Ramos (cell line): ENCODE measurements around the gene TAGLN.

ENCODE experiments used
- in situ Hi-C: fragments of 300-500 bp; cut with MboI; formaldehyde crosslinking; loops from one replicate; pipeline ENCODE4 v1.14.3; 2022; ENCODE audit warnings: low sequenced_read_pairs; ENCODE audit not compliant: unreplicated experiment

Gene TAGLN

DNA sequence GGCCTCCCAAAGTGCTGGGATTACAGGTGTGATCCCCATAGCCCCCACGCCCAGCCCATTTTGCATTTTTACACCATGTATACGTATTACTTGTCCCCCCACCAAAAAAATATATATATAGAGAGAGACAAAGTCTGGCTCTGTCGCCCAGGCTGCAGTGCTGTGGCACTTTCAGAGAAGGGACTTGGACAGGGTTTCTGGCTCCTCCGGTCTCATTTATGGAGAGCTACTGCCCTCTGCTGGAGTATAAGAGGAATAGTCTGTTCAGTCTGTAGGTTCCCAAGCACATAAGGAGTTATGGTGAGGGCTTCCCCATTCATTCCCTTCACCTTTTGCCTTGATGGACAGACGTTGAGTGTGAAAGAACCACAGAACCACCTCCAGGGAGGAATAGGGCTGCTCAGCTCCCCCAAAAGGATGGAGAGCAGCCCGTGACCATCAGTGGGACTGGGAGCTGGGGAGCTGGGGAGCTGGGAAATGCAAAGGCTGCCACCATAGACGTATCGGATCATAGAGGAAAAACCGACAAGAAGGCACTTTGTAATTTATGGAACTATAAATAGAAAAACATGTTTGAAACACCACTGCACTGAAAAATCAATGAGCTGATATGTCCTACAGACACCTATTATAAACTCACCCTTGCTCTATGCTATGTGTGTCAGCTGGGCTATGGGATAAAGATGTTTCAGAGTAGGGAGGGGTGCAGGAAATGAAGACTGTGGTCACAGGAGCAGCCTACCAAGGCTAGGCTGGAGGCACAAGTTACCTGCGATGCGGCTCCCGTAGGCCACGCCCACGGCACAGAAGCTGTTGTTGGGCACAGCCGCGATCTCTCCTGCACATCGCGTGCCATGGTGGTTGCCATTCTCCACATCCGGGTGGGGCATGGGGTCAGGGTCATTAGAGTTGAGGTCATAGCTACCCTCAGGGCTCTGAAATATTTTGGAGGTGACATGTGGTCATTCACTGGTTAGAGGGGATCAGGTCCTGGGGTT, 27.5 kb downstream of the TAGLN start:
- in situ Hi-C loops, result loop anchor here (5.0 kb wide), 1 partner anchor 44 kb away; no protein-coding TSS in a partner anchor

DNA sequence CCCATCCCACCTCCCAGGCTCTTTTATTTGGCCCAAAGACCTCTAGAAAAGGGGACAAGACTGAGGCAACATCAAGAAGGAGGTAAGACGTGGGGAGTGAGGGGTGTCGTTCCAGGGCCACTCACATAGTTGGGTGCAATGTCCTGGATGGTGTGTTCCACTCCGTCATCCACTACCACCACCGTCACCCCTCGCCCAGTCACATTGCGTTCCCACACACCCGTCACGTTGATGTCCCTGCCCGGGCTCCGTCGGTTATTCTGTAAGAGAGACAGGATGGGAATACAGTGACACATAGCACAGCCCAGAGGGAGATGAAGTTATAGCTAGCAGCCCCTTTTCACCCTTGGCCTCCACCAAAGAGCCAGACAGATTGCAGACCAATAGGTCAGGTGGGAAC, 28.9 kb downstream of the TAGLN start:
- in situ Hi-C loops, result loop anchor here (5.0 kb wide), 1 partner anchor 46 kb away; no protein-coding TSS in a partner anchor

DNA sequence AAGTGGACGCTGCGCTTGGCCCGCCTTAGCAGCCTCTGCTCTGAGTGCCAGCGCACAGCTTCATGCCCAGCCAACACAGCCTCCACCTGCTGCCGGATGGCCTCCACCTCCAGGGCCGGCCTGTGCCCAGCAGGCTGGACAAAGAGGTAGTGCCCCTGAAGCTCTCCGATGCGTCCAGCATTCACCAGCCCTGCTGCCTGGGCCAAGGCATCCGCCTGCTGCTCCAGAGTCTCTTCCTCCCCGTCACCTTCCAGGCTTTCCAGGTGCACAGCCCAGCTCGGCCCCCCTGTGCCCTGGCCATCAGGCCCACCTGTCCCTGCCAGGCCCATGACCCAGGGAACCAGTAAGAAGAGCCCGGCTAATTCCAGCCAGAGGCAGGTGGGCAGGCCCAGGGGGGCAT, 30.2 kb downstream of the TAGLN start:
- in situ Hi-C loops, result loop anchor here (5.0 kb wide), 1 partner anchor 47 kb away; no protein-coding TSS in a partner anchor

DNA sequence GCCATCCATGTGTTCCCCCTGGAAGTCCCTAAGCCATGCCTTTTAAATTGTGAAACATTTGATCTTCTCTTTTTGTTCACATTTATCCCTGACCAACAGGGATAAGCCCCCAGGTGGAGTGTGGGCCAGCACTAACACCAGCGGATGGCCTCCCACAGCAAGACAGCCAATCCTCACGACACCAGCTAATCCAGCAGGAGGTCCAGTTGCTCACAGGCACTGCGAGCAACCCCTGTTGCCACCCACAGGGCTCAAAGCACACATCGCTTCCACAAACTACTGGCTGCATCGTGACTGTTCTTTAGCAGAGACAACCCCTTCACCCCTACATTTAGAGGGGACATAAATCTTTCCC, 30.7 kb downstream of the TAGLN start:
- in situ Hi-C loops, result loop anchor here (5.0 kb wide), 1 partner anchor 48 kb away; no protein-coding TSS in a partner anchor

DNA sequence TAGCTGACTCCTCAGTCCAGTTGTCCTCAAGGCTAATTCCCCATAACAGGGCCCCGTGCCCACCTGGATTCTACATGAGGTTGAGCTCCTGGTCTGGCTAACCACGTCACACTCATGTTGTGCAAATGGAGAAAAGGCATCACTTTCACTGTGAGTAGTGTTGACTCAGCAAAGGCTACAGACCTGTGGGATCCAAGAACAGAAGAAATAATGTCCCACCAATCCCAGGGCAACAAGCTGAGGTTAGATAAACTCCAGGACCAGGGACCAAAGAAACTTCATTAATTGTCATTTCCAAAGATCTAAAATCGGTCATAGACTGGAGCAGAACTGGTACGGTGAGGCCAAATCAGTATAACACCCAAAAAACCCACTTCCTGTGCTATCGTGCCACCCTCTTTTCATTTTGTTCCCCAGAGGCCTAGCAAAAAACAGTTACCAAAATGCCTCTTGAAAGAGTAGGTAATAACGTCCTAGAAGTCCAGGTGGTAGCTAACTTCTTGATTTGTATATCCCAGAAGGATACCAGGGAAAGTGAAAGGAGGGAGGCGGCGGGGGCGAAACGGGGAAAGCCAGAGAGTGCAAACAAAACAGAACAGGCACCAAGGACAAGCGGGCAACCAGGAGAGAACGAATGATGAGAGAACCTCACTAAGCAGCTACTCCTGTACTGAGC, 31.3 kb downstream of the TAGLN start:
- in situ Hi-C loops, result no loop called here

DNA sequence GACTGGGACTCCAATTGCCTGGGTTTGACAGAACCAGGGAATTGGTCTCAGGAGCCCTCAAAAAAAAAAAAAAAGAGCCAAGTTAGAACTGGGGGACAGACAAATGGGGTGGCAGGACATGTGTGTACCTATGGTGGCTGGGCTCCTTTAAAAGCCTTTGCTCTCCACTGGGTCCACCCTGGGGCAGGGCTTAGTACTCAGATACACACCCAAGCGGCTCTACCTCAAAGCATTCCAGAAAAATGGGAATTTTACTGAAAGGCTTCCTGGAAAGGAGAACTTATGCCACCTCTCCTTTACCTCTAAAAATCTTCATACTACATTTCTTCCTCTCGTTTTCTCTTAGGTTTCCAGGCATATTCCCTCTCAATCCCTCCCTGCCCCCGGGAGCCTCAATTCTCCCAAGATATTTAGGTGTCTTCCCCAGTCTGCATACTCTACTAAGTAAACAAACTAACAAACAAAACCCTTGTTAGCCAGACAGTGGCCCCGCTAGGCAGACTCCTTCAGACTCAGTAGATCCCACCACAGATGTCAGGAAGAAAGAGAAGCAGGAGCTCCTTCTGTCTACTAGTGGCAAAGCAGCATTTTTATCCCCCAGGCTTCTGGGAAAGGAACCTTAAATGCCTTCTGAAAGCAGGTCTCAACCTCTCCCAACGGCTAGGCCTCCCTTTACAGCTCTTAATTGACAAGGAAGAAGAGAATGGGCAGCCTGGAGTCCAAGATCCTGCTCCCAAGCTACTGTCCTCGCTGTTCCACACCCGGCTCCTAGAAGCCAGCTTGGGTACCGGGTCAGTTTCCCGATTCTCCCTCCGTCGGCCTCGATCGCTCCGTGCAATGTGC, 32.0 kb downstream of the TAGLN start:
- in situ Hi-C loops, result no loop called here

DNA sequence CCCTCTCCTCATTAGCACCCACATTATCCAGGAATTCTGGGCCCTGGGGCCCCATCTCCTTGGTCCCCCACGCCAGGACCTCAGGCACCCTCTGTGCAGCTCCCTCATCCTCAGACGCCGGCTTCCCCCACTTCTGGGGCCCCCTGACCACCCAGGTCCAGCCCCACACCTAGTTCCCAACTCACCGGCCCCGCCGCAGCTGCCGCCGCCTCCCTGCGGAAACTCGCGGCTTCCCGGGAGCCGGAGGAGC, 32.6 kb downstream of the TAGLN start, which contains the start of gene PCSK7:
TSS of gene PCSK7 (minus strand) at position 232 of the 250 bp plus-strand sequence. CDS start 2,229 bp downstream, outside the sequence.
- in situ Hi-C loops, result no loop called here

DNA sequence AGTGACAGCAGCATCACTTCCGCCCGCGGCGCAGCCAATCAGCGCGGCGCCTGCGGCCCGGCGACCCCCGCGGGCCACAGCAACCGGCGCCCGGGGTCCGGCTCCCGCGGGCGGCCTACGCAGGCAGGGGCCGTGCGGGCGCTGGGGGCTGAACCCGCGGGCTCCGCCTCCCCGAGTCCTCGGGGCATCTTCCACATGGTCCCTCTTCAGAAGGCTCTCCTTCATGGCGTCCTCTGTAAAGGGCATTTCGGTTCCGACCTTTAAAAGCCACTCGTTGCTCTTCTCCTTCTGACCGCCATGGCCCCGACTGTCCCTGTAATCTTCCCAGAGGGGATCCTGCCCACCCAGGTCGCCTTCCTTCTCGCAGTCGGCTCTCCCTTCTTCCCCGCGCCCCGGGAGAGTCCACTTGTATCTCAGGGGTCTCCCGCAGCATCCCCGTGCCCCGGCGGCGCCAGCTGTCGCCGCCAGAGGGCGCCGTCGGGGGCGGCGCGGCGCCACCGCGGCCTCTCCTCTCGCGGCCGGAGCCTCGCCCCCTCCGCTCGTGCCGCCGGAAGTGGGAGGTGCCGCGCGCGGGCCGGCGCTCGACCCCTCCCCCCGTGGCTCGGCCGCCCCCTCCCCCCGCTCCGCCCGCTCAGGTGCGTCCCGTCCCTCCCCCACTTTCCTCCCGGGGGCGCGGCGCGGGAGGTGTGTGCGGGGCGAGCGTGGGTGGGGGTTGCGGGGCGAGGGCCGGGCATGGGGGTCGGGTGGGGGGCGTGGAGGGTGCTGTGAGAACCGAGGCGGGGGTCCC, 33.1 kb downstream of the TAGLN start, which contains the start of gene RNF214:
TSS of gene RNF214 (plus strand) at position 580 of the 787 bp plus-strand sequence. CDS start 1,602 bp downstream, outside the sequence.
- in situ Hi-C loops, result no loop called here

DNA sequence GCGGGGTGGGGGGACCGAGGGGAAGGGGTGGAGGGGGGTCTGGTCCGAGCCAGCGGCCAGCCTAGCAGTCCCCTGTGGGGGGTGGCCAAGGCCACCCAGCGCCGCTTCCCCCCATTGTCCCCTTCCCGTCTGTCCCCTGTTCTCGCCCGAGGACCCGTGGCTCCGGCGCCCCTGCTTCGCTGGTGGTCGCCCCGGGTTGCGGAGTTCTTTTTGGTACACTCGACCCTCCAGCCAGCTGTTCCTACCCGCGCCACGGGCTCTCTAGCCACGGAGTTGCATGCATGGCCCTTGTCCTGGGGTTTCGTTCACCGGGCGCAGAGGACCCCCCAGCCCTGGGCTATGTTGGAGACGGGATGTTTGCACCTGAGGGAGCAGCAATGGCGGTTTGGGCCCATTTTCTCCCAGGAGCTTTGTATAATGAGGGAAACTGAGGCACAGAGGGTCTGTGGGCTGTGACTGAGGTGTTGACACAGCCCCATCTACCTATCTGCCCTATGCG, 33.8 kb downstream of the TAGLN start:
- in situ Hi-C loops, result no loop called here

DNA sequence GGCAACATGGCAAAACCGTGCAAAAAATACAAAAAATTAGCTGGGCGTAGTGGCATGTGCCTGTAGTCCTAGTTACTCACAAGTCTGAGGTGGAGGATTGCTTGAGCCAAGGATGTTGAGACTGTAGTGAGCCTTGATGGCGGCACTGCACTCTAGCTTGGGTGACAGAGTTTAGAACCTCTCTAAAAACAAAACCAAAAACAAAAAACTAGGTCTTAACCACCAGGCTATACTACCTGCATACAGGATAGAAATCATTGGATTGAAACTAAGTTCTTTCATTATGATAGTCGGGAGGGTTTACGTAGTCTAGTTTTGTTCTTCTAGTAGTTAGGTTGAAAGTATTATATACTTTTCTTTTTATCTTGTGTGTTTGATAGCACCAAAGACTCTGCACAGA, 39.1 kb downstream of the TAGLN start:
- in situ Hi-C loops, result no loop called here

DNA sequence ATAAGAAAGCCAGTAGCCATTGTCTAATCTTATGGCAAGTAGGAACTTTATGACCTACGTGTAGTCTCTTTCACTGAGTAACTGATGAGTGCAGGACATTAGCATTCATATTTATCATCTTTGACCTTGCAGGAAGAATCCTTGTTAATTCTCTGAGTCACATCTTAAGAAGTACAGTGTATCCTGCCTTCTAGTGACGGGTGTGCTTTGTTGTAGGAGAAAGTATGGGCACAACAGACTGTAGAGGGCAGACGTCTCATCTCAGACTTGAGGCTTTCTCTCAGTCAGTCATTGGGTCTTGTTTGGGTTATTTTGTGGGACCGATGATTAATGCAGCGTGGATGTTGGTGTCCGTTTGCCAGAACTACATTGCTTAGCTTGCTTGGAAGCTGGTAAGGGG, 40.1 kb downstream of the TAGLN start:
- in situ Hi-C loops, result no loop called here

DNA sequence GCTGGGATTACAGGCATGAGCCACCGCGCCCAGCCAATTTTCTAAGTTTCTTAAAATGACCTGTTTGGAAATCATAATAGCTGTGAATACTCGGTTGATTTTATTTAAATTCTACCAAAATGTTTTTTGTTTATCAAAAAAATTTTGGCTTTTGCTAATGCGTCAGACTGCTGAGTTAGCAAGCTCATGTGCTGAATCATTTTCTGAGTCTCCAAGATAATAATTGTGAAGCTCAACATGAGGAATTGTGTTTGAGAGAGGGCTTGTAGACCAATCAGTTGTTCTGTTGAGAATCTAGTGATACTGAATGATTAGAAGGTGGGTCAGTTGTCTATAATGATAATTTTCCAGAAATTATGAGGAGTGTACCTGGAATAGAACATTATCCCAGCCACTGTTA, 49.2 kb downstream of the TAGLN start:
- in situ Hi-C loops, result no loop called here

DNA sequence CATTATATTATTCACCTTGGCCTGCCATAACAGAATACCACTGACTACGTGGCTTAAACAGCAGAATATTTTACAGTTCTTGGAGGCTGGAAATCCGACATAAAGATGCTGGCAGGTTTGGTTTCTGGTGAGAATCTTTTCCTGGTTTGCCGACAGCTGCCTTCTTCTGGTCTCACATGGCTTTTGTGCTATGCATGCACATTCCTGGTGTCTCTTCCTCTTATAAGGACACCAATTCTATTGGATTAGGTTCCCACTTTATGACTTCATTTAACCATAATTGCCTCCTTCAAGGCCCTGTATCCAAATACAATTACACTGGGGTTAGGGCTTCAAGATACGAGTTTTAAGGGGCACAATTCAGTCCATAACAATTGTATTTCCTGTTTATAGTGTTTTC, 50.4 kb downstream of the TAGLN start:
- in situ Hi-C loops, result no loop called here

DNA sequence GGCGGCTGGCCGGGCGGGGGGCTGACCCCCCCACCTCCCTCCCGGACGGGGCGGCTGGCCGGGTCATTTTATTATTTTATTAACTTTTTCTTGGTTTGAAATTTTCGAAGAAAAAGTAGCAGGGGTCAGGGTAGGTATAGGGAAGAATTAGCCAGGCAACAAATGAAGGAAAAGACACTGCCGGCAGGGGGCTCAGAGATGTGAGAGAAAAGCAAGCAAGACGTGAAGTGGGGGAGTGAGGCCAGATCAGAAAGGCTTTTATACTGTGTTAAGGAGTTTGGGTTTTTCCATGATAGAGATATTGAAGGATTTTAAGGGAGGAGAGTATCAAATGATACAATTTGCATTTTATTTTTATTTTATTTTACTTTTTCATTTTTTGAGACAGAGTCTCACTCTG, 52.3 kb downstream of the TAGLN start:
- in situ Hi-C loops, result no loop called here

DNA sequence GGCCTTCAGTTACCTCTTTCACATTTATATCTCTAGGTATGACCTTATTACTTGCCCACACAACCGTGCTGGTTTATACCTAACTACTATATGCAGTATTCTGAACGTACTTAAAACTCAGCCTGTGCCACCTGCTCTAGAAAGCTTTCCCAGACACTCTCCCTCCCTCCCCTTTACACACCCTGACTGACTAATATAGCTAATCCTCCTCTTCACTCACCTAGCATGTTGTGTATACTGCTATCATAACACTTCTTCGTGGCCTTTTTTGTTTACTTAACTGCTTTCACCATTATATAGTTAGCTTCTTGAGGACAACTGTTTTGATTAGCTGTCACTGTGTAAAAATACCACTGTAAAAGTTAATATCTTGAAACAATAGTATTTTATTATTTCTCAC, 56.8 kb downstream of the TAGLN start:
- in situ Hi-C loops, result no loop called here

DNA sequence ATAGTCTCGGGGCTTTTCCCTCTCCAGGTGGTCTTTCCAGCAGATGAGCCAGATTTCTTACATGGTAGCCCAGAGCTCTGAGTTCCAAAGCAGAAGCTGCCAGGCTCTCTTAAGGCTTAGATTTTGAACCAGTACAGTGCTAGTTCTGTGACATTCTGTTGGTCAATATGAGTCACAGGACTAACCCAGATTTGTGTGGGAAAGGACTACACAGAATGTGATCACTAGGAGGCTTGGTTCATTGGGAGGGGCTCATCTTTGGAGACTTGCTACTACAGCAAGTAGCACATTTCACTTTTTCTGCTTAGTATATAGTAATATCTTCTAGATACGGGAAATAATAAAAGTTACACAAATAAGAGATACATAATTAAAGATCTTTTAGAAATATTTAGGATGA, 57.4 kb downstream of the TAGLN start:
- in situ Hi-C loops, result no loop called here
